ENCODE results near the gene STH. TPM values are rescaled to one million over a fixed set of nuclear protein-coding genes. Genes with fewer than 3 reads are reported as not detected.
A peak's percentile ranks its signal among the peaks of the same experiment; 100 is the strongest.

STH gene
- total RNA-seq, 1 donor from 2014 or later = not detected

DNA sequence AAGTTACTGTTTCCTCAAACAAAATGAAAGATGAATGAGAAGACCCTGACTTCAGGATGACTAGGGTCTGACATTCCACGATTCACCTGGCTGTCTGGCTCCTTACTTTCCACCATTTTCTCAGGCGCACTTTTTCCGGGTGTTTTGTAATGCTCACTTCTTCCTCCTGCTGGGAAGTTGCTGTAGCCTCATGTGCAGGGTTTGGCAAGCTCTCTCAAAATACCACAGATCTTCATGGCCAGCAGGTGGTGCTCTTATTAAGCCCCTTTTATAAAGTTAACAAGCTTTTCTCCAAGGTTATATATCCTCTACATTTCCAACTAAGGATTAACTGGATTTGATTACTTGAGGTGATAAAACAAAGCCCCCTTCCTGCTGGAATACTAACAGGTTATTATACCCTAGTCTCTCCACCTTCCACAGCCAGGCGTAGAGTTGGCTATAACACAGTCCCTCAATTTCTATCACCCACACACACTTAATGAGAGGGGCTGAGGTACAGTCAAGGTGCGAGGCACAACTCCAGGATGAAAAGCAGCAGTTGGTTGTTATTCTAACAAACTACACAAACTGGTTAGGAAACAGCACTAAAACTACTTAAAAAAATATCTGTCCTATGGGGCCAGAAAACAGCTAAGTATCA lies 45.4 kb downstream of the STH start:
- peak; percentile 89 for DNase-seq (ENCODE audit: low read depth)

DNA sequence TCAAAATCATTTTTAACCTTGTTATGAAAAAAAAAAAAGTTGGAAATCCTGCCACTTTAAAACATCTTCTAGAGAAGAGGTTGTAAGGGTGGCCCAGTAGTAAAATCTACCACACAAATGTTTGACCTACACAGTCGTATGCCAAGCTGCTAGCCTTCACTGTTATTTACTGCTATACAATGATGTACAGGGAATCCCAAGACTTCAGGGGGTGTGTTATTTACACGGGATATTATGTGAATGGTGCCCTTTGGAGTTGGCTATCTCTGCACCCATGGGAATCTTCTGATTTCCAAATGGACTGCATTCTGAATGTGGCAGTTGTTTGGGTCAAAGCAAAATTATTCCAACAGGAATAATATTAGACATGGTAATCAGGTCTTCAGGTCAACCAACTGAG lies 45.9 kb downstream of the STH start:
- DNase-seq (ENCODE audit: low read depth) = no peak

DNA sequence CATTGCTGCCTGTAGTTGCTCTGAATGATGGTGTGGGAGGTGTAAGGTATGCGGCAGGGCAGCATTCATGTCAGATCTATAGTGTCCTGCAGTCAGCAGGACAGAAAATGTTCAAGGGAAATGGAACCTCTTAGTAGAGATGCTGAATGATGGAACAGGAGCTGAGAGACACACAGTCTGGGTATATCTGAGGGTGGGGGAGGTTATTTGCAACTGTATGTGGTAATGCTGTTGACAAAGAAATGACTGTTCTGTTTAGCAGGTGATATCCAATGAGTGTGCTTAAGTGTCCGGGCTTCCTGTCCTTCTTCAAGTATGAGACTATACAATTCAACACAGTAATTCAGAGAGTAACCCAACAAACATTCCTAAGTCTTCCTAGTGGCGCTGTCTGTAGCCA lies 46.6 kb downstream of the STH start:
- no peak for DNase-seq (ENCODE audit: low read depth)

- no peak for DNase-seq (ENCODE audit: low read depth)
Observed at GRCh38 chr17:46046957-46047356, 47.9 kb downstream of the STH start.

DNA sequence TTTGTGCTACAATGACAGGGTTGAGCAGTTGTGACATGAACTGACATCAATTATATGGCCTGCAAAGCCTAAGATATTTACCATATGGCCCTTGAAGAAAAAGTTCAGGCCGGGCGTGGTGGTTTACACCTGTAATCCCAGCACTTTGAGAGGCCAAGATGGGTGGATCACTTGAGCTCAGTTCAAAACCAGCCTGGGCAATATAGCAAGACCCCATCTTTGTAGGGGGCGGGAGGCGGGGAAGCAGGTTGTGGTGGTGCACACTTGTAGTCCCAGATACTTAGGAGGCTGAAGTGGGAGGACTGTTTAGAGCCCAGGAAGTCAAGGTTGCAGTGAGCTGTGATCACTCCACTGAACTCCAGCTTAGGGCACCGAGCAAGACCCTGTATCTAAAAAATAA lies 48.3 kb downstream of the STH start:
- no peak for DNase-seq (ENCODE audit: low read depth)

DNA sequence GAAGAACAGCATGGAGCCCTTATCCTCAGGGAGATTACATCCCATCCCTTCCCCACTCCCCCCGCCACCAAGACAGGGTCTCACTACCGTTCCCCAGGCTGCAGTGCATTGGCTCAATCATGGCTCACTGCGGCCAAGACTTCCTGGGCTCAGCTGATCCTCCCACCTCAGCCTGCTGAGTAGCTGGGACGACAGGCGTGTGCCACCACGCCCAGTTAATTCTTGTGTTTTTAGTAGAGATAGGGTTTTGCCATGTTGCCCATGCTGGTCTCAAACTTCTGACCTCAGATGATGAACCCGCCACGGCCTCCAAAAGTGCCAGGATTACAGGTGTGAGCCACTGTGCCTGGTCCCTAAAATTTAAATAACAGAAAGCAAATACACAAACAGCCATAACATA lies 48.8 kb downstream of the STH start:
- DNase-seq (ENCODE audit: low read depth) = no peak

Other genes with a start within 250 kb of the STH start
- 0.36 TPM in 1 of 2 replicates, not detected in the other for gene CRHR1, start 214.9 kb upstream of the STH start, total RNA-seq
- gene SPPL2C, start 154.4 kb upstream of the STH start, total RNA-seq = not detected in 2 replicates
- 0.05 TPM in 2 replicates for gene MAPT, start 104.7 kb upstream of the STH start, total RNA-seq
- 19.3 and 25.2 TPM in 2 replicates for gene KANSL1, start 194.2 kb downstream of the STH start, total RNA-seq